Smooth muscle cell (in vitro differentiated cells): Measurements from ENCODE around the gene PRM2. TPM values are rescaled to one million over a fixed set of nuclear protein-coding genes. Genes with fewer than 3 reads are reported as not detected.

Experiments used
- DNase-seq: peaks from one replicate; lab custom pipeline; 2025; ENCODE audit not compliant: unreplicated experiment; lab: John Stamatoyannopoulos, UW
- H2AFZ ChIP-seq: fragments of 200-600 bp; sonication (generic); 2 replicates; pipeline ENCODE4 v1.6.0; 2016; ENCODE audit warnings: antibody characterized with exemption, low read depth, mild to moderate bottlenecking
- H3F3A ChIP-seq: fragments of 200-600 bp; sonication (generic); 2 replicates; pipeline ENCODE4 v1.6.0; 2017; ENCODE audit warnings: antibody characterized with exemption, low read depth
- H3K27ac ChIP-seq: fragments of 200-600 bp; sonication (generic); 2 replicates; pipeline ENCODE4 v1.5.1; 2016; ENCODE audit warnings: low read depth, mild to moderate bottlenecking
- H3K27me3 ChIP-seq: fragments of 200-600 bp; sonication (generic); 2 replicates; pipeline ENCODE4 v1.6.1; 2016; ENCODE audit warnings: low read depth, mild to moderate bottlenecking
- H3K36me3 ChIP-seq: fragments of 200-600 bp; sonication (generic); 2 replicates; pipeline ENCODE4 v1.5.1; 2016; ENCODE audit warnings: low read depth
- H3K4me1 ChIP-seq: fragments of 200-600 bp; sonication (generic); 2 replicates; pipeline ENCODE4 v1.5.1; 2016; ENCODE audit warnings: low read depth
- H3K4me2 ChIP-seq: fragments of 200-600 bp; sonication (generic); 2 replicates; pipeline ENCODE4 v1.6.0; 2016; ENCODE audit warnings: mild to moderate bottlenecking
- H3K4me3 ChIP-seq: fragments of 200-600 bp; sonication (generic); 2 replicates; pipeline ENCODE4 v1.5.1; 2016; ENCODE audit warnings: mild to moderate bottlenecking
- H3K79me2 ChIP-seq: fragments of 200-600 bp; sonication (generic); 2 replicates; pipeline ENCODE4 v1.6.0; 2016; ENCODE audit warnings: low read depth, mild to moderate bottlenecking
- H3K9ac ChIP-seq: fragments of 200-600 bp; sonication (generic); 2 replicates; pipeline ENCODE4 v1.6.0; 2016; ENCODE audit warnings: low read depth
- H3K9me3 ChIP-seq: fragments of 200-600 bp; sonication (generic); replicated peaks from 2 replicates; pipeline ENCODE4 v1.5.1; 2016; ENCODE audit warnings: low read depth
- H4K20me1 ChIP-seq: fragments of 200-600 bp; sonication (generic); 2 replicates; pipeline ENCODE4 v1.6.0; 2016; ENCODE audit warnings: low read depth
- WGBS: methylation state at CpG from one replicate; pipeline ENCODE4 v1.1.7; 2016; ENCODE audit warnings: low lambda C conversion rate; 5-methylcytosine and 5-hydroxymethylcytosine counted together
- polyA plus RNA-seq: library from polyadenylated mRNA; unstranded; fragments of >200 nt; fragmentation: Nextera tagmentation; extraction: Ambion mirVana; gene quantifications from 2 replicates; pipeline ENCODE4 v1.2.1, GENCODE V29; 2016
- total RNA-seq: library from RNA; depleted of rRNA; stranded (reverse); fragments of >200 nt; gene quantifications from 2 replicates; pipeline ENCODE4 v1.2.3, GENCODE V29; 2014
- TF ChIP-seq, protein P1 (sequence below): fragments of 200-600 bp; sonication (generic); IDR thresholded peaks from 2 replicates; pipeline ENCODE4 v1.5.1; 2017; ENCODE audit warnings: borderline replicate concordance, mild to moderate bottlenecking, antibody characterized with exemption; ENCODE audit not compliant: insufficient read depth, poor library complexity, severe bottlenecking

PRM2 gene
- total and polyA plus RNA-seq, 2 experiments from 2014 or later: not detected

DNA sequence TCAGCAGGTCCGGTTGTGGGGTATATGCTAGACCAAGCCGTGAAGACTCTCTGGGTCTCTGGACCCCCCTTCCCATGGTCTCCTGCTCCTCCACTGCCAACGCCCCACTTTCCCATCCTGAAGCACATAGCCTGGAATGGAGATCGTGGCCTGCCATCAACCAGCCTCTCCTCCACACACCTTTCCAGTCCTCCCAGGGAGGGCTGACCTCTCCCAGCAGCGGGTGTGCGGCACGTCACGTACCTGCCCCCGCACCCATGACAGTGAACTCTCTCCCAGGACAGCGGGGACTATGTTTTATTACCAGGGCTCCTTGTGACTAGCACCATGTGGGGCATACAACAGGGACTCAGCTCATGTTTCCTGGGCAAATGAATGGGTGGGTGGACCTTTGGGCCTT, 4.7 kb downstream of the PRM2 start:
- no peaks in the 10 kb centered on the region for H4K20me1 ChIP-seq
- no peaks in the 10 kb centered on the region for H3K4me1 ChIP-seq
- H2AFZ ChIP-seq: no peak overlapping the region
- WGBS: 97% methylated on average over 10 of the region's 10 CpGs
- no peaks in the 10 kb centered on the region for H3K9me3 ChIP-seq
- DNase-seq: no peak
- no peaks in the 10 kb centered on the region for H3F3A ChIP-seq
- H3K36me3 ChIP-seq: no peaks in the 10 kb centered on the region
- no peak overlapping the region for H3K4me2 ChIP-seq
- no peak overlapping the region for H3K4me3 ChIP-seq
- no peak overlapping the region for H3K27ac ChIP-seq
- H3K9ac ChIP-seq: no peak overlapping the region
- TF ChIP-seq, protein P1, sequence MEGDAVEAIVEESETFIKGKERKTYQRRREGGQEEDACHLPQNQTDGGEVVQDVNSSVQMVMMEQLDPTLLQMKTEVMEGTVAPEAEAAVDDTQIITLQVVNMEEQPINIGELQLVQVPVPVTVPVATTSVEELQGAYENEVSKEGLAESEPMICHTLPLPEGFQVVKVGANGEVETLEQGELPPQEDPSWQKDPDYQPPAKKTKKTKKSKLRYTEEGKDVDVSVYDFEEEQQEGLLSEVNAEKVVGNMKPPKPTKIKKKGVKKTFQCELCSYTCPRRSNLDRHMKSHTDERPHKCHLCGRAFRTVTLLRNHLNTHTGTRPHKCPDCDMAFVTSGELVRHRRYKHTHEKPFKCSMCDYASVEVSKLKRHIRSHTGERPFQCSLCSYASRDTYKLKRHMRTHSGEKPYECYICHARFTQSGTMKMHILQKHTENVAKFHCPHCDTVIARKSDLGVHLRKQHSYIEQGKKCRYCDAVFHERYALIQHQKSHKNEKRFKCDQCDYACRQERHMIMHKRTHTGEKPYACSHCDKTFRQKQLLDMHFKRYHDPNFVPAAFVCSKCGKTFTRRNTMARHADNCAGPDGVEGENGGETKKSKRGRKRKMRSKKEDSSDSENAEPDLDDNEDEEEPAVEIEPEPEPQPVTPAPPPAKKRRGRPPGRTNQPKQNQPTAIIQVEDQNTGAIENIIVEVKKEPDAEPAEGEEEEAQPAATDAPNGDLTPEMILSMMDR: no peak
- H3K79me2 ChIP-seq: no peaks in the 10 kb centered on the region
- no peaks in the 10 kb centered on the region for H3K27me3 ChIP-seq

DNA sequence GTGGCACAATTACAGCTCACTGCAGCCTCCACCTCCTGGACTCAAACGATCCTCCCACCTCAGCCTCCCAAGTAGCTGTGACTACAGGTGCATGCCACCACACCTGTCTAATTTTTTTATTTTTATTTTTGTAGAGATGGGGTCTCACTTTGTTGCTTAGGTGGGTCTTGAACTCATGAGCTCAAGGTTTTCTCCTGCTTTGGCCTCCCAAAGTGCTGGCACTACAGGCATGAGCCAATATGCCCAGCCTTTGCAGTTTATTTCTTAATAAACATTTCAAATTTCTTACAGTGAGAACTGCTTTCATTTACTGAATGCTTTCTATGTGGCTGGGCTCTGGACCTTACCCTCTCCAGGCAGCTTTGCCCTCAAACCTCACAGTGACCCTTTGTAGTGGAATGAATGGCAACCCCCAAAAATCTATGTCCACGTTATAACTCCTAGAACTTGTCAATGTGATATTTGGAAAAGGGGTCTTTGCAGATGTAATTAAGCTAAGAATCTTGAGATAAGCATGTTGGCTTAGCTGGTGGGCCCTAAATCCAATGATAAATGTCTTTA, 5.6 kb downstream of the PRM2 start:
- H3F3A ChIP-seq: no peaks in the 10 kb centered on the region
- TF ChIP-seq, protein P1: no peak
- WGBS: 95% methylated on average over 2 of the region's 2 CpGs
- H3K9me3 ChIP-seq: no peaks in the 10 kb centered on the region
- H2AFZ ChIP-seq: no peak overlapping the region
- H3K9ac ChIP-seq: no peak overlapping the region
- no peaks in the 10 kb centered on the region for H4K20me1 ChIP-seq
- H3K27me3 ChIP-seq: no peaks in the 10 kb centered on the region
- H3K36me3 ChIP-seq: no peaks in the 10 kb centered on the region
- no peak overlapping the region for H3K4me2 ChIP-seq
- no peaks in the 10 kb centered on the region for H3K4me1 ChIP-seq
- no peak for DNase-seq
- H3K79me2 ChIP-seq: no peaks in the 10 kb centered on the region
- H3K4me3 ChIP-seq: no peak overlapping the region
- no peak overlapping the region for H3K27ac ChIP-seq

DNA sequence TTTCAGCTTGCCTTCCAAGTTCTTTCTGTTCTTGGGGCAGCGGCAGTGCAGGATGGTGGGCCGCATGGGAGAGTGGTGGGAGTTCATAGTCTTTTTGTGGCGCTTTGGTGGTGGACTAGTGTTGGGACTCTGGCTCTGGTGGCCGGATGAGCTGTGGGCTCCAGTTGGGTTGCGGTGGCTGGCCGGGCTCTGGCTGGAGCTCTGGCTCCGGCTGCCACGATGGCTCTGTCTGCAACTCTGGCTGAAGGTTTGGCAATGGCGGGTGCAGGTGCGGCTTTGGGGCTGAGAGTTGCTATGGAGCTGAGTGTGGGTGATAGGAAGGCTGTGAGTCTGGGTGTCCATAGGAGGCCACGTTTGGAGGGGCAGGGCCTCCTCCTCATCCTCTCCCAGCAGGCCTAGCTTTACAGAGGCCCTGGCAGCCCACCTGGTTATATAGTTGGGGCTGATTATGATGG, 7.3 kb downstream of the PRM2 start, which contains the start of gene TNP2:
Gene TNP2 (minus strand): TSS at position 405 of the 455 bp plus-strand sequence. CDS start 63 bp downstream, at position 342.
- H3K4me1 ChIP-seq: no peaks in the 10 kb centered on the region
- H2AFZ ChIP-seq: no peak within 1 kb of the TSS
- H3K9me3 ChIP-seq: no peaks in the 10 kb centered on the region
- H3K4me3 ChIP-seq: no peak within 1 kb of the TSS
- no peak for DNase-seq
- no peaks in the 10 kb centered on the region for H3K27me3 ChIP-seq
- H3F3A ChIP-seq: no peaks in the 10 kb centered on the region
- H3K27ac ChIP-seq: no peak within 1 kb of the TSS
- H3K79me2 ChIP-seq: no peaks in the 10 kb centered on the region
- TF ChIP-seq, protein P1: no peak
- 97% methylated on average over 11 of the region's 11 CpGs for WGBS
- no peaks in the 10 kb centered on the region for H3K36me3 ChIP-seq
- H3K4me2 ChIP-seq: no peak within 1 kb of the TSS
- no peak within 1 kb of the TSS for H3K9ac ChIP-seq
- no peaks in the 10 kb centered on the region for H4K20me1 ChIP-seq

DNA sequence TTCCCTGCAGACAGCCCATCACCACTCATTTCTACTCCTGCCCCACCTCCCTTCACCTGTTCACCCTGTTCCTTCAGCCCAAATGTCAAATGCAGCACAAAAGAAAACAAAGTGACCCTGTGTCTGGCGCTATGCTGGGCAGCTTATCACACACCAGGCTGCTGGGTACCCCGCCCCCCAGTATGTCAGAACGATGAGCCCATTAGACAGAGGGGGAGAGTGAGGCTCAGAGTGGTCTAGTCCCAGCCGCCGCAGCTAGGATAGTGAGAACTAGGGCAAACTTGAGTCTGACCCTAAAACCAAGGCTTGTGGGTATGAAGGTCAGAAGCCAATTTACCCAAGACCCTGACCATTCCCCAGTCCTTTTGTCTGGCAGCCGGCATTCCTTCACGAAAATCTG, 11.2 kb downstream of the PRM2 start:
- DNase-seq: no peak
- Histone ChIP-seq H4K20me1 (no peaks in the 10 kb centered on the region), H3F3A (no peaks in the 10 kb centered on the region), H3K9ac (no peak overlapping the region), H3K79me2 (no peaks in the 10 kb centered on the region), H2AFZ (no peak overlapping the region), H3K4me1 (no peaks in the 10 kb centered on the region), H3K27me3 (no peaks in the 10 kb centered on the region), H3K36me3 (no peaks in the 10 kb centered on the region), H3K4me3 (no peak overlapping the region), H3K9me3 (no peaks in the 10 kb centered on the region), H3K4me2 (no peak overlapping the region), H3K27ac (no peak overlapping the region)
- WGBS: 91% methylated on average over 7 of the region's 7 CpGs
- TF ChIP-seq, protein P1: no peak
